Astrocyte (in vitro differentiated cells and primary cell): ENCODE data around the gene NRG2.

Source experiments
- EZH2 ChIP-seq: IDR thresholded peaks from 2 replicates; pipeline ENCODE4 v1.6.1; 2012; ENCODE audit warnings: mild to moderate bottlenecking, low read length, inconsistent platforms; ENCODE audit not compliant: insufficient read depth
- TF ChIP-seq, protein P1 (sequence below): IDR thresholded peaks from 2 replicates; pipeline ENCODE4 v1.5.1; 2011; ENCODE audit warnings: low read depth, mild to moderate bottlenecking, inconsistent platforms, low read length, moderate library complexity; ENCODE audit not compliant: insufficient read depth

DNA sequence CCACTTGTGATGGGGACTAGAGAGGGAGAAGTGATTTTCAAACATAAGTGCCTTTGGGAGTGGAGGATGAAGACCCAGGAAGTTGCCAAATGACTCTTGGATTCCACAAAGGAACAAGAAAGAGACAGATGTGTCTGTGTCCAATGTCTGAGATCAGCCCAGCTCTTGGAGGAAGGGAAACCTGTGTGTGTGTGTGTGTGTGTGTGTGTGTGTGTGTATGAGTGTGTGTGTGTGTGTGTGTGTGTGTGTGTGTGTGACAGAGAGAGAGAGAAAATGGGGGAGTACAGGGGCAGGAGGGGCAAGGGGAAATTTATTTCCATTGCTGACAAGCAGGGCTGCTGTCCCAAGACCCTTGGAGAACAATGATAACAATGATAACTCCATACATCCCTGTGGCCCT lies 175.5 kb downstream of the NRG2 start:
- TF ChIP-seq, protein P1, sequence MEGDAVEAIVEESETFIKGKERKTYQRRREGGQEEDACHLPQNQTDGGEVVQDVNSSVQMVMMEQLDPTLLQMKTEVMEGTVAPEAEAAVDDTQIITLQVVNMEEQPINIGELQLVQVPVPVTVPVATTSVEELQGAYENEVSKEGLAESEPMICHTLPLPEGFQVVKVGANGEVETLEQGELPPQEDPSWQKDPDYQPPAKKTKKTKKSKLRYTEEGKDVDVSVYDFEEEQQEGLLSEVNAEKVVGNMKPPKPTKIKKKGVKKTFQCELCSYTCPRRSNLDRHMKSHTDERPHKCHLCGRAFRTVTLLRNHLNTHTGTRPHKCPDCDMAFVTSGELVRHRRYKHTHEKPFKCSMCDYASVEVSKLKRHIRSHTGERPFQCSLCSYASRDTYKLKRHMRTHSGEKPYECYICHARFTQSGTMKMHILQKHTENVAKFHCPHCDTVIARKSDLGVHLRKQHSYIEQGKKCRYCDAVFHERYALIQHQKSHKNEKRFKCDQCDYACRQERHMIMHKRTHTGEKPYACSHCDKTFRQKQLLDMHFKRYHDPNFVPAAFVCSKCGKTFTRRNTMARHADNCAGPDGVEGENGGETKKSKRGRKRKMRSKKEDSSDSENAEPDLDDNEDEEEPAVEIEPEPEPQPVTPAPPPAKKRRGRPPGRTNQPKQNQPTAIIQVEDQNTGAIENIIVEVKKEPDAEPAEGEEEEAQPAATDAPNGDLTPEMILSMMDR: no peak
- no peak for TF ChIP-seq EZH2
